VCaP (cell line): ENCODE results near the gene IST1.

Experiments used
- H3K27ac ChIP-seq: fragments of 450-650 bp; 2 replicates; pipeline ENCODE4 v1.5.1; 2017
- CTCF ChIP-seq: fragments of 450-650 bp; conservative IDR thresholded peaks from 2 replicates; pipeline ENCODE4 v1.5.1; 2017; ENCODE audit warnings: mild to moderate bottlenecking, moderate library complexity

The IST1 gene

GRCh38 chr16:71923941-71924690 lies 28.8 kb downstream of the IST1 start:
- no peak overlapping the region for H3K27ac ChIP-seq
- TF ChIP-seq CTCF = no peak

- no peak for TF ChIP-seq CTCF
- no peak overlapping the region for H3K27ac ChIP-seq
These were observed 29.4 kb downstream of the IST1 start for GRCh38 chr16:71924710-71925109.

- H3K27ac ChIP-seq = no peak overlapping the region
- no peak for TF ChIP-seq CTCF
These were observed 32.1 kb downstream of the IST1 start for GRCh38 chr16:71927383-71927782.

- H3K27ac ChIP-seq = no peak overlapping the region
- TF ChIP-seq CTCF = no peak
These were observed 32.5 kb downstream of the IST1 start for GRCh38 chr16:71927787-71928186.

- no peak overlapping the region for H3K27ac ChIP-seq
- TF ChIP-seq CTCF = no peak
These were observed 33.7 kb downstream of the IST1 start for GRCh38 chr16:71929048-71929447.

- H3K27ac ChIP-seq = no peak overlapping the region
- TF ChIP-seq CTCF = no peak
These were observed 34.8 kb downstream of the IST1 start for GRCh38 chr16:71930013-71930563.

GRCh38 chr16:71931001-71931400 lies 35.7 kb downstream of the IST1 start:
- TF ChIP-seq CTCF = no peak
- no peak overlapping the region for H3K27ac ChIP-seq
